IMR-90 (cell line): ENCODE data around the gene VPS33A. TPM values are rescaled to one million over a fixed set of nuclear protein-coding genes. Genes with fewer than 3 reads are reported as not detected.

ENCODE experiments used
- ATAC-seq: fragments of 200-7000 bp; cut with Tn5 transposase; 2 replicates; pipeline ENCODE4 v1.9.1; 2020; ENCODE audit warnings: low read depth, mild to moderate bottlenecking, moderate library complexity
- BruUV-seq: library from RNA; stranded (reverse); fragments of 400-500 nt; replicated peaks from 2 replicates; lab custom pipeline; 2021; lab: Mats Ljungman, UMichigan
- CTCF ChIA-PET: fragments of 300-600 bp; formaldehyde crosslinking; extraction: SDS; loops from one replicate; lab custom pipeline; 2021; ENCODE audit warnings: antibody characterized with exemption; lab: Yijun Ruan, JAX
- POLR2A ChIA-PET: fragments of 300-600 bp; sonication (Branson Sonifier 250); formaldehyde crosslinking; loops from one replicate; lab custom pipeline; 2022; ENCODE audit warnings: antibody characterized with exemption; ENCODE audit not compliant: unreplicated experiment; lab: Charles Lee
- DNase-seq: peaks from one replicate; pipeline ENCODE4 v3.0.0; 2013
- H2AFZ ChIP-seq: replicated peaks from 2 replicates; pipeline ENCODE3; 2013; ENCODE audit warnings: low read length, mild to moderate bottlenecking; ENCODE audit not compliant: poor library complexity
- H2AK5ac ChIP-seq: 2 replicates; pipeline ENCODE4 v1.6.1; 2013; ENCODE audit warnings: low read depth, low read length, inconsistent platforms
- H2AK9ac ChIP-seq: replicated peaks from 2 replicates; pipeline ENCODE3; 2013; ENCODE audit warnings: mild to moderate bottlenecking, low read depth, low read length, moderate library complexity; ENCODE audit not compliant: poor library complexity
- H2BK120ac ChIP-seq: 2 replicates; pipeline ENCODE4 v1.6.1; 2013; ENCODE audit warnings: low read depth, low read length, inconsistent platforms
- H2BK15ac ChIP-seq: 3 replicates; pipeline ENCODE4 v1.6.1; 2013; ENCODE audit warnings: low read depth, low read length, inconsistent platforms
- H2BK20ac ChIP-seq: 2 replicates; pipeline ENCODE4 v1.6.1; 2013; ENCODE audit warnings: low read depth, mild to moderate bottlenecking, inconsistent platforms, low read length, moderate library complexity
- H2BK5ac ChIP-seq: 2 replicates; pipeline ENCODE4 v1.6.1; 2013; ENCODE audit warnings: mild to moderate bottlenecking, low read depth, low read length, inconsistent platforms; ENCODE audit not compliant: poor library complexity, severe bottlenecking
- H3K14ac ChIP-seq: replicated peaks from 2 replicates; pipeline ENCODE4 v1.6.1; 2013; ENCODE audit warnings: low read depth, low read length, inconsistent platforms
- H3K18ac ChIP-seq: 2 replicates; pipeline ENCODE4 v1.6.1; 2013; ENCODE audit warnings: low read depth, low read length, control low read depth
- H3K23ac ChIP-seq: 2 replicates; pipeline ENCODE4 v1.6.1; 2013; ENCODE audit warnings: low read depth, low read length, inconsistent platforms
- H3K27ac ChIP-seq: 2 replicates; pipeline ENCODE4 v1.5.1; 2013; ENCODE audit warnings: mild to moderate bottlenecking, control low read depth, low read length; ENCODE audit not compliant: insufficient read depth
- H3K27me3 ChIP-seq: 2 replicates; pipeline ENCODE4 v1.6.1; 2013; ENCODE audit warnings: low read length; ENCODE audit not compliant: control insufficient read depth, insufficient read depth
- H3K36me3 ChIP-seq: 2 replicates; pipeline ENCODE4 v1.6.1; 2013; ENCODE audit warnings: low read length, mixed read lengths; ENCODE audit not compliant: control insufficient read depth, insufficient read depth
- H3K4ac ChIP-seq: 2 replicates; pipeline ENCODE4 v1.6.1; 2013; ENCODE audit warnings: low read depth, low read length, inconsistent platforms
- H3K4me1 ChIP-seq: 2 replicates; pipeline ENCODE4 v1.6.1; 2013; ENCODE audit warnings: low read length, mixed read lengths; ENCODE audit not compliant: control insufficient read depth, insufficient read depth
- H3K4me2 ChIP-seq: 2 replicates; pipeline ENCODE4 v1.6.1; 2013; ENCODE audit warnings: low read depth, mild to moderate bottlenecking, control low read depth, low read length, moderate library complexity
- H3K4me3 ChIP-seq: 2 replicates; pipeline ENCODE4 v1.5.1; 2013; ENCODE audit warnings: low read depth, mild to moderate bottlenecking, control low read depth, low read length, moderate library complexity; ENCODE audit not compliant: insufficient read depth
- H3K56ac ChIP-seq: 2 replicates; pipeline ENCODE4 v1.6.1; 2013; ENCODE audit warnings: low read length, inconsistent platforms; ENCODE audit not compliant: insufficient read depth; ENCODE audit errors: extremely low read depth
- H3K79me1 ChIP-seq, 2 experiments: 2 replicates each; pipeline ENCODE4 v1.6.1; 2013; ENCODE audit warnings: low read length in 2 of 2, inconsistent platforms in 1 of 2, low read depth in 1 of 2
- H3K9ac ChIP-seq: 2 replicates; pipeline ENCODE4 v1.6.1; 2013; ENCODE audit warnings: low read depth, low read length, control low read depth
- H3K9me1 ChIP-seq: 2 replicates; pipeline ENCODE4 v1.6.1; 2013; ENCODE audit warnings: low read length, inconsistent platforms; ENCODE audit not compliant: insufficient read depth
- H3K9me3 ChIP-seq: 2 replicates; pipeline ENCODE4 v1.6.1; 2013; ENCODE audit warnings: low read length; ENCODE audit not compliant: control insufficient read depth, insufficient read depth
- H4K20me1 ChIP-seq: 2 replicates; pipeline ENCODE4 v1.6.1; 2013; ENCODE audit warnings: low read length, inconsistent platforms; ENCODE audit not compliant: insufficient read depth
- H4K5ac ChIP-seq: 2 replicates; pipeline ENCODE4 v1.6.1; 2013; ENCODE audit warnings: mild to moderate bottlenecking, low read depth, low read length, control low read depth
- H4K8ac ChIP-seq, 2 experiments: 2 replicates each; pipeline ENCODE4 v1.6.1; 2013; ENCODE audit warnings: low read depth in 2 of 2, low read length in 2 of 2, control low read depth in 1 of 2, inconsistent platforms in 1 of 2
- H4K91ac ChIP-seq: 2 replicates; pipeline ENCODE4 v1.6.1; 2013; ENCODE audit warnings: low read depth, low read length, inconsistent platforms; ENCODE audit not compliant: insufficient read depth
- CEBPB ChIP-seq: IDR thresholded peaks from 2 replicates; pipeline ENCODE4 v1.6.1; 2012; ENCODE audit warnings: low read depth, low read length, improper control_type of control experiment
- CHD1 ChIP-seq: IDR thresholded peaks from 2 replicates; pipeline ENCODE4 v1.6.1; 2012; ENCODE audit warnings: low read depth, low read length, improper control_type of control experiment
- RAD21 ChIP-seq: IDR thresholded peaks from 2 replicates; pipeline ENCODE4 v1.6.1; 2012; ENCODE audit warnings: low read length, improper control_type of control experiment
- WGBS, 2 experiments: methylation state at CpG; one replicate each; pipeline versions ENCODE4 v1.1.5 to v1.1.7; 2013; ENCODE audit warnings: missing lambda C conversion rate in 2 of 2; ENCODE audit not compliant: insufficient read length in 1 of 2; ENCODE audit errors: extremely low coverage in 2 of 2; 5-methylcytosine and 5-hydroxymethylcytosine counted together
- dilution Hi-C: fragments of 300-500 bp; cut with HindIII; formaldehyde crosslinking; loops from one replicate; pipeline ENCODE4 v1.14.3; 2018; ENCODE audit warnings: low sequenced_read_pairs; ENCODE audit not compliant: unreplicated experiment
- in situ Hi-C: fragments of 300-500 bp; cut with MboI; formaldehyde crosslinking; loops from 3 replicates; pipeline ENCODE4 v1.14.3; 2019; ENCODE audit warnings: low sequenced_read_pairs, inconsistent platforms, mixed read lengths
- intact Hi-C: fragments of 100-400 bp; cut with micrococcal nuclease; formaldehyde crosslinking; loops from 2 replicates; pipeline ENCODE4 v1.10.0; 2022
- polyA plus RNA-seq, 3 experiments: library from polyadenylated mRNA; depleted of rRNA; stranded (reverse); fragments of >200 nt; gene quantifications; 2 replicates each; pipeline ENCODE4 v1.2.3, GENCODE V29; 2012; ENCODE audit warnings: low replicate concordance in 1 of 3
- total RNA-seq: library from RNA; depleted of rRNA; stranded (reverse); fragments of >200 nt; gene quantifications from 2 replicates; pipeline ENCODE4 v1.2.3, GENCODE V29; 2012
- TF ChIP-seq, protein P1 (sequence below): conservative IDR thresholded peaks from 2 replicates; pipeline ENCODE4 v1.5.1; 2012; ENCODE audit warnings: mild to moderate bottlenecking, low read depth, low read length, improper control_type of control experiment
- TF ChIP-seq, protein P2 (sequence below): fragments of 150-350 bp; IDR thresholded peaks from 2 replicates; pipeline ENCODE4 v1.6.1; 2017; ENCODE audit warnings: mild to moderate bottlenecking, antibody characterized with exemption, low read length, low read depth

Gene VPS33A
- total and polyA plus RNA-seq, 2 of the 4 experiments (the other 2 are of a cell fraction), result 14.0 to 20.3 TPM

DNA sequence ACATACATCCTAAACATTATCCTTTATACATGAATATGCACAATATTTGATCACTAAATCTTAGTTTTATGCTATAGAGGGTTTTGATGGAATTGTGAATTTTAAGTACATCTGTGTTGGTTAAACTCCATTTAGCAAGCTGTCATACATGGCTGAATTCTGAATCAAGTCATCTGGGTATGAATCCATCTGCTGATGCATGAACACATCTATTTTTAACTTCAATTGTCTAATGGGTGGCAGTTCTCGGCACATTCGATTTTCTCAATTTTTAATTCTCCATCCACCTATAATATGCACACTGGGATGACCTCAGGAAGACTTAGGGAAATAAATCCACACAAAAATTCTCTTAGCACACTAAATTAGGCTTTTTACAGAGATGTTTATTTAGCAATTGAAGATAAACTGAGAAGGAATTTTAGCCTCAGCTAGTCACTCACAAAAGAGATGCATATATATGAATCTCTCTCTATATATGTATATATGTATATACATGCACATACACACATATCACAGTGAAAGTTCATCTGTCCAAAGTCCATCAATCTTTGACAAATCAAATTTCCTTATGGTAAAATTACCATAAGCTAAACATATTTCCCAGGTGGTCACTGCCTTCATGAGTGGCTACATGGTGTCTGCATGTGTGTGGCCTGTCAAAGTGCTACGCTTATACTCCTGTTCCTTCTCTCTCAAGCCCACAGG is 44.5 kb upstream of the VPS33A start:
- Histone ChIP-seq H3K4me2 (no peak overlapping the region), H2BK15ac (no peak overlapping the region), H3K56ac (no peak overlapping the region), H3K36me3 (peaks cover 24% of the 10 kb centered on the region), H3K27me3 (no peaks in the 10 kb centered on the region), H3K14ac (no peak overlapping the region), H3K4ac (no peak overlapping the region), H2BK120ac (no peak overlapping the region), H3K4me1 (peaks cover 11% of the 10 kb centered on the region), H4K8ac (no peak overlapping the region), H4K91ac (no peak overlapping the region), H4K20me1 (no peaks in the 10 kb centered on the region), H2BK20ac (no peak overlapping the region), H3K27ac (no peak overlapping the region), H3K18ac (0 out of 2 replicates have a peak overlapping the region, but pooled peaks have one; percentile 29), H3K9me3 (no peaks in the 10 kb centered on the region), H2AK5ac (no peak overlapping the region), H3K4me3 (no peak overlapping the region), H2BK5ac (no peak overlapping the region), H2AK9ac (no peak overlapping the region), H3K9ac (no peak overlapping the region), H3K23ac (no peak overlapping the region), H4K5ac (no peak overlapping the region), H2AFZ (no peak overlapping the region), H3K9me1 (peaks cover 7% of the 10 kb centered on the region), H3K79me1 (peaks cover 10 to 24% of the 10 kb centered on the region in 2 experiments)
- ATAC-seq (no peak), DNase-seq (no peak)
- ChIA-PET POLR2A (no interaction called here), CTCF (interaction anchor here (1.1 kb wide), 1 partner anchor 8 kb away, joined by 3 read pairs; no protein-coding TSS in a partner anchor)
- dilution Hi-C loops (no loop called here), intact Hi-C loops (no loop called here), in situ Hi-C loops (no loop called here)
- BruUV-seq, result no TSS peak
- TF ChIP-seq RAD21 (no peak), CHD1 (no peak), CEBPB (no peak)
- TF ChIP-seq, protein P1, sequence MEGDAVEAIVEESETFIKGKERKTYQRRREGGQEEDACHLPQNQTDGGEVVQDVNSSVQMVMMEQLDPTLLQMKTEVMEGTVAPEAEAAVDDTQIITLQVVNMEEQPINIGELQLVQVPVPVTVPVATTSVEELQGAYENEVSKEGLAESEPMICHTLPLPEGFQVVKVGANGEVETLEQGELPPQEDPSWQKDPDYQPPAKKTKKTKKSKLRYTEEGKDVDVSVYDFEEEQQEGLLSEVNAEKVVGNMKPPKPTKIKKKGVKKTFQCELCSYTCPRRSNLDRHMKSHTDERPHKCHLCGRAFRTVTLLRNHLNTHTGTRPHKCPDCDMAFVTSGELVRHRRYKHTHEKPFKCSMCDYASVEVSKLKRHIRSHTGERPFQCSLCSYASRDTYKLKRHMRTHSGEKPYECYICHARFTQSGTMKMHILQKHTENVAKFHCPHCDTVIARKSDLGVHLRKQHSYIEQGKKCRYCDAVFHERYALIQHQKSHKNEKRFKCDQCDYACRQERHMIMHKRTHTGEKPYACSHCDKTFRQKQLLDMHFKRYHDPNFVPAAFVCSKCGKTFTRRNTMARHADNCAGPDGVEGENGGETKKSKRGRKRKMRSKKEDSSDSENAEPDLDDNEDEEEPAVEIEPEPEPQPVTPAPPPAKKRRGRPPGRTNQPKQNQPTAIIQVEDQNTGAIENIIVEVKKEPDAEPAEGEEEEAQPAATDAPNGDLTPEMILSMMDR, result no peak
- TF ChIP-seq, protein P2, sequence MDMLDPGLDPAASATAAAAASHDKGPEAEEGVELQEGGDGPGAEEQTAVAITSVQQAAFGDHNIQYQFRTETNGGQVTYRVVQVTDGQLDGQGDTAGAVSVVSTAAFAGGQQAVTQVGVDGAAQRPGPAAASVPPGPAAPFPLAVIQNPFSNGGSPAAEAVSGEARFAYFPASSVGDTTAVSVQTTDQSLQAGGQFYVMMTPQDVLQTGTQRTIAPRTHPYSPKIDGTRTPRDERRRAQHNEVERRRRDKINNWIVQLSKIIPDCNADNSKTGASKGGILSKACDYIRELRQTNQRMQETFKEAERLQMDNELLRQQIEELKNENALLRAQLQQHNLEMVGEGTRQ, result no peak
- no CpG with 5 or more reads among the region's 3 CpGs for WGBS, 2 experiments
